SU-DHL-6 (cell line): ENCODE results near the gene CDH16.

ENCODE experiments used
- CTCF ChIP-seq: fragments of 200-600 bp; sonication (generic); IDR thresholded peaks from one replicate; pipeline ENCODE4 v1.5.1; 2017; ENCODE audit warnings: antibody characterized with exemption, mild to moderate bottlenecking, low read length, moderate library complexity; ENCODE audit not compliant: insufficient read depth, poor library complexity, severe bottlenecking
- EZH2phosphoT487 ChIP-seq: fragments of 200-600 bp; sonication (generic), shearing (Covaris generic); conservative IDR thresholded peaks from 2 replicates; pipeline ENCODE4 v1.6.1; 2018; ENCODE audit warnings: mild to moderate bottlenecking, antibody characterized with exemption, low read length, moderate library complexity, mixed read lengths

GRCh38 chr16:66935314-66936011 lies 16.8 kb upstream of the CDH16 start, which contains the start of gene CES2:
- no peak for TF ChIP-seq CTCF
- no peak for TF ChIP-seq EZH2phosphoT487
